ENCODE data around the gene CYP51A1.

Gene CYP51A1

GRCh38 chr7:92072708-92073107 is 61.6 kb downstream of the CYP51A1 start:
- no peak overlapping the region for H3K4me3 ChIP-seq (replicated peaks; ENCODE audit: low read depth, low read length)
- no peak for DNase-seq (ENCODE audit: low read depth)
- TF ChIP-seq CTCF (IDR thresholded peaks at IDR 0.05; ENCODE audit: low read length, missing control alignments), result no peak

- H3K4me3 ChIP-seq (replicated peaks; ENCODE audit: low read depth, low read length), result no peak overlapping the region
- no peak for TF ChIP-seq CTCF (IDR thresholded peaks at IDR 0.05; ENCODE audit: low read length, missing control alignments)
- no peak for DNase-seq (ENCODE audit: low read depth)
These were observed 62.2 kb downstream of the CYP51A1 start for GRCh38 chr7:92072121-92072520.

GRCh38 chr7:92071032-92071431 is 63.2 kb downstream of the CYP51A1 start:
- no peak overlapping the region for H3K4me3 ChIP-seq (replicated peaks; ENCODE audit: low read depth, low read length)
- DNase-seq (ENCODE audit: low read depth), result no peak
- TF ChIP-seq CTCF (IDR thresholded peaks at IDR 0.05; ENCODE audit: low read length, missing control alignments), result no peak

GRCh38 chr7:92064438-92065029 is 69.7 kb downstream of the CYP51A1 start:
- TF ChIP-seq CTCF (IDR thresholded peaks at IDR 0.05; ENCODE audit: low read length, missing control alignments), result no peak
- no peak for DNase-seq (ENCODE audit: low read depth)
- H3K4me3 ChIP-seq (replicated peaks; ENCODE audit: low read depth, low read length), result no peak overlapping the region
